HG02642 (cell line): Measurements from ENCODE around the gene ANKRD63.

Experiments used
- ATAC-seq: cut with Tn5 transposase; IDR thresholded peaks from one replicate; pipeline ENCODE4 v1.9.1; 2021; ENCODE audit warnings: mild to moderate bottlenecking; ENCODE audit not compliant: unreplicated experiment, poor library complexity

Gene ANKRD63

GRCh38 chr15:40281057-40281800 lies 1.6 kb downstream of the ANKRD63 start:
- ATAC-seq = no peak

GRCh38 chr15:40280260-40281056 lies 2.4 kb downstream of the ANKRD63 start:
- ATAC-seq = no peak

GRCh38 chr15:40279437-40280141 lies 3.3 kb downstream of the ANKRD63 start:
- no peak for ATAC-seq

GRCh38 chr15:40278026-40278425 lies 4.8 kb downstream of the ANKRD63 start:
- no peak for ATAC-seq

- no peak for ATAC-seq
These were observed 5.4 kb downstream of the ANKRD63 start for GRCh38 chr15:40277471-40277870.

- ATAC-seq = no peak
These were observed 5.9 kb downstream of the ANKRD63 start for GRCh38 chr15:40276927-40277326.

- no peak for ATAC-seq
These were observed 6.9 kb downstream of the ANKRD63 start for GRCh38 chr15:40275954-40276353.

GRCh38 chr15:40275523-40275922 lies 7.3 kb downstream of the ANKRD63 start:
- no peak for ATAC-seq

- peak; percentile 56 for ATAC-seq
These were observed 8.3 kb downstream of the ANKRD63 start for GRCh38 chr15:40274350-40275274.

GRCh38 chr15:40273428-40273827 lies 9.4 kb downstream of the ANKRD63 start:
- ATAC-seq = no peak

GRCh38 chr15:40272485-40273056 lies 10.3 kb downstream of the ANKRD63 start:
- ATAC-seq = no peak

GRCh38 chr15:40271685-40272484 lies 11.0 kb downstream of the ANKRD63 start:
- ATAC-seq = no peak

GRCh38 chr15:40270246-40270995 lies 12.4 kb downstream of the ANKRD63 start:
- ATAC-seq = no peak

GRCh38 chr15:40269604-40270003 lies 13.3 kb downstream of the ANKRD63 start:
- ATAC-seq = no peak

GRCh38 chr15:40267670-40268069 lies 15.2 kb downstream of the ANKRD63 start:
- no peak for ATAC-seq

- ATAC-seq = no peak
These were observed 16.0 kb downstream of the ANKRD63 start for GRCh38 chr15:40266828-40267304.

GRCh38 chr15:40265875-40266274 lies 17.0 kb downstream of the ANKRD63 start:
- ATAC-seq = no peak

- ATAC-seq = no peak
These were observed 17.5 kb downstream of the ANKRD63 start for GRCh38 chr15:40265355-40265754.
